Activated T-cell treated with anti-CD3 and anti-CD28 coated beads, Interleukin-2, amount 50 U/mL, for 1 hour (primary cell): ENCODE data around the gene ITGB1.

Experiments used
- DNase-seq: peaks from one replicate; pipeline ENCODE4 v3.0.0-alpha.2; 2020

ITGB1 gene

GRCh38 chr10:32877915-32878314 is 80.1 kb downstream of the ITGB1 start:
- no peak for DNase-seq

- DNase-seq, result no peak
These were observed 92.9 kb downstream of the ITGB1 start for GRCh38 chr10:32865170-32865569.

GRCh38 chr10:32854435-32854834 is 103.6 kb downstream of the ITGB1 start:
- DNase-seq, result no peak

GRCh38 chr10:32851301-32851700 is 106.7 kb downstream of the ITGB1 start:
- DNase-seq, result no peak
